HEK293 (cell line): Measurements from ENCODE around the gene TAMALIN.

Source experiments
- CTCF ChIA-PET: fragments of 350-600 bp; formaldehyde crosslinking; extraction: SDS; loops from one replicate; lab custom pipeline; 2021; ENCODE audit warnings: antibody characterized with exemption; lab: Yijun Ruan, JAX
- POLR2A ChIA-PET: fragments of 300-600 bp; formaldehyde crosslinking; extraction: SDS; loops from one replicate; lab custom pipeline; 2020; ENCODE audit warnings: antibody characterized with exemption, inconsistent platforms; lab: Yijun Ruan, JAX
- H3K27ac ChIP-seq: fragments of 200-500 bp; sonication (Bioruptor generic); 2 replicates; pipeline ENCODE4 v1.5.1; 2014; ENCODE audit warnings: low read depth, low read length, control low read depth, inconsistent platforms; ENCODE audit errors: extremely low read depth
- H3K36me3 ChIP-seq, 2 experiments: fragments of 200-500 bp in 1 of 2; sonication (Bioruptor generic) in 1 of 2; 1 replicate in 1 of 2; 2 replicates in 1 of 2; pipeline ENCODE4 v1.5.1; 2014 to 2017; ENCODE audit warnings: inconsistent platforms in 2 of 2, low read length in 2 of 2; ENCODE audit not compliant: control insufficient read depth in 2 of 2, insufficient read depth in 1 of 2
- H3K4me1 ChIP-seq: fragments of 200-500 bp; sonication (Bioruptor generic); 2 replicates; pipeline ENCODE4 v1.5.1; 2014; ENCODE audit warnings: mild to moderate bottlenecking, low read length, inconsistent platforms; ENCODE audit not compliant: control insufficient read depth, insufficient read depth
- H3K4me3 ChIP-seq: 2 replicates; pipeline ENCODE4 v1.5.1; 2011; ENCODE audit warnings: low read depth, mild to moderate bottlenecking, control low read depth, low read length, moderate library complexity
- H3K9me3 ChIP-seq: fragments of 200-500 bp; sonication (Bioruptor generic); 2 replicates; pipeline ENCODE4 v1.5.1; 2014; ENCODE audit warnings: low read depth, low read length, inconsistent platforms; ENCODE audit not compliant: control insufficient read depth, insufficient read depth
- CTCF ChIP-seq: fragments of 450-650 bp; formaldehyde crosslinking; IDR thresholded peaks from 2 replicates; pipeline ENCODE4 v1.5.1; 2016; ENCODE audit warnings: missing biosample characterization, missing genetic modification characterization
- FEZF1 ChIP-seq: fragments of 450-650 bp; formaldehyde crosslinking; IDR thresholded peaks from 2 replicates; pipeline ENCODE4 v1.5.1; 2016; ENCODE audit warnings: missing biosample characterization, missing genetic modification characterization
- MZF1 ChIP-seq: fragments of 450-650 bp; formaldehyde crosslinking; IDR thresholded peaks from 2 replicates; pipeline ENCODE4 v1.5.1; 2017; ENCODE audit warnings: missing biosample characterization, missing genetic modification characterization, borderline replicate concordance
- OVOL3 ChIP-seq: fragments of 450-650 bp; formaldehyde crosslinking; IDR thresholded peaks from 2 replicates; pipeline ENCODE4 v1.5.1; 2016; ENCODE audit warnings: missing biosample characterization, missing genetic modification characterization
- REST ChIP-seq: fragments of 450-650 bp; formaldehyde crosslinking; IDR thresholded peaks from 2 replicates; pipeline ENCODE4 v1.5.1; 2016; ENCODE audit warnings: missing biosample characterization, missing genetic modification characterization
- SALL2 ChIP-seq: fragments of 450-650 bp; formaldehyde crosslinking; IDR thresholded peaks from 2 replicates; pipeline ENCODE4 v1.5.0; 2017; ENCODE audit warnings: missing biosample characterization, mild to moderate bottlenecking, missing genetic modification characterization, borderline replicate concordance
- SCRT1 ChIP-seq: fragments of 450-650 bp; formaldehyde crosslinking; IDR thresholded peaks from 2 replicates; pipeline ENCODE4 v1.5.1; 2016; ENCODE audit warnings: missing biosample characterization, missing genetic modification characterization, borderline replicate concordance
- ZIC2 ChIP-seq: fragments of 450-650 bp; formaldehyde crosslinking; IDR thresholded peaks from 2 replicates; pipeline ENCODE4 v1.5.1; 2016; ENCODE audit warnings: missing biosample characterization, missing genetic modification characterization
- ZNF2 ChIP-seq: fragments of 450-650 bp; formaldehyde crosslinking; IDR thresholded peaks from 2 replicates; pipeline ENCODE4 v1.5.1; 2016; ENCODE audit warnings: missing biosample characterization, missing genetic modification characterization
- ZNF248 ChIP-seq: fragments of 450-650 bp; formaldehyde crosslinking; IDR thresholded peaks from 2 replicates; pipeline ENCODE4 v1.5.1; 2017; ENCODE audit warnings: missing biosample characterization, missing genetic modification characterization
- ZNF26 ChIP-seq: fragments of 450-650 bp; formaldehyde crosslinking; IDR thresholded peaks from 2 replicates; pipeline ENCODE4 v1.5.1; 2016; ENCODE audit warnings: missing biosample characterization, missing genetic modification characterization
- ZNF341 ChIP-seq: fragments of 450-650 bp; formaldehyde crosslinking; IDR thresholded peaks from 2 replicates; pipeline ENCODE4; 2016; ENCODE audit warnings: low read depth, missing biosample characterization, missing genetic modification characterization
- ZNF548 ChIP-seq: fragments of 450-650 bp; formaldehyde crosslinking; IDR thresholded peaks from 2 replicates; pipeline ENCODE4 v1.5.1; 2016; ENCODE audit warnings: missing biosample characterization, missing genetic modification characterization
- ZNF560 ChIP-seq: fragments of 450-650 bp; formaldehyde crosslinking; IDR thresholded peaks from 2 replicates; pipeline ENCODE4 v1.5.1; 2017; ENCODE audit warnings: missing biosample characterization, missing genetic modification characterization, borderline replicate concordance
- ZNF623 ChIP-seq: fragments of 450-650 bp; formaldehyde crosslinking; IDR thresholded peaks from 2 replicates; pipeline ENCODE4 v1.5.1; 2016; ENCODE audit warnings: missing biosample characterization, missing genetic modification characterization
- ZNF777 ChIP-seq: fragments of 450-650 bp; formaldehyde crosslinking; IDR thresholded peaks from 2 replicates; pipeline ENCODE4 v1.5.1; 2017; ENCODE audit warnings: missing biosample characterization, missing genetic modification characterization, borderline replicate concordance
- ZSCAN18 ChIP-seq: fragments of 450-650 bp; formaldehyde crosslinking; IDR thresholded peaks from 2 replicates; pipeline ENCODE4 v1.5.1; 2016; ENCODE audit warnings: missing biosample characterization, missing genetic modification characterization
- ZSCAN23 ChIP-seq: fragments of 450-650 bp; formaldehyde crosslinking; IDR thresholded peaks from 2 replicates; pipeline ENCODE4 v1.5.1; 2016; ENCODE audit warnings: missing biosample characterization, missing genetic modification characterization
- ZSCAN5A ChIP-seq: fragments of 450-650 bp; formaldehyde crosslinking; IDR thresholded peaks from 2 replicates; pipeline ENCODE4 v1.5.1; 2016; ENCODE audit warnings: missing biosample characterization, missing genetic modification characterization
- ZXDB ChIP-seq: fragments of 450-650 bp; formaldehyde crosslinking; IDR thresholded peaks from 2 replicates; pipeline ENCODE4 v1.5.1; 2016; ENCODE audit warnings: missing biosample characterization, missing genetic modification characterization

TAMALIN gene

GRCh38 chr12:51980809-51981127 is 26.0 kb upstream of the TAMALIN start:
- CTCF ChIA-PET = interaction anchor here (0.5 to 21.1 kb wide), 26 partner anchors 9 to 444 kb away, joined by 3 to 349 read pairs (median 5); partner anchors contain the start of gene ACVR1B
- peaks cover 27 to 78% of the 10 kb centered on the region in 2 experiments for H3K36me3 ChIP-seq

GRCh38 chr12:51984657-51985056 is 22.1 kb upstream of the TAMALIN start:
- CTCF ChIA-PET = interaction anchor here (0.5 to 21.1 kb wide), 10 partner anchors 8 to 563 kb away, joined by 3 to 349 read pairs (median 6); no protein-coding TSS in a partner anchor
- Histone ChIP-seq H3K4me3 (no peak overlapping the region), H3K9me3 (no peaks in the 10 kb centered on the region), H3K36me3 (peaks cover 35 to 82% of the 10 kb centered on the region in 2 experiments), H3K4me1 (0 out of 2 replicates have a peak, but pooled peaks cover 3% of the 10 kb centered on the region), H3K27ac (no peak overlapping the region)
- no peak for TF ChIP-seq ZIC2
- no peak for TF ChIP-seq REST
- TF ChIP-seq SALL2 (tag by site-specific recombination) = no peak
- TF ChIP-seq SCRT1 (tag by site-specific recombination) = no peak
- TF ChIP-seq ZNF2 = no peak
- TF ChIP-seq ZNF623 (tag by site-specific recombination) = no peak
- no peak for TF ChIP-seq OVOL3 (tag by site-specific recombination)
- no peak for TF ChIP-seq ZNF26 (tag by site-specific recombination)
- TF ChIP-seq MZF1 (tag by site-specific recombination) = no peak
- TF ChIP-seq FEZF1 (tag by site-specific recombination) = no peak
- no peak for TF ChIP-seq ZSCAN18 (tag by site-specific recombination)
- TF ChIP-seq CTCF (tag by site-specific recombination) = no peak
- TF ChIP-seq ZXDB (tag by site-specific recombination) = no peak
- TF ChIP-seq ZNF777 (tag by site-specific recombination) = no peak
- TF ChIP-seq ZSCAN23 = no peak
- POLR2A ChIA-PET = no interaction called here

More at GRCh38 chr12:51980809-51981127, 26.0 kb upstream of the TAMALIN start:
- Histone ChIP-seq H3K4me1 (no peaks in the 10 kb centered on the region), H3K27ac (no peak overlapping the region), H3K4me3 (no peak overlapping the region), H3K9me3 (no peaks in the 10 kb centered on the region)
- POLR2A ChIA-PET = interaction anchor here (1.4 kb wide), 1 partner anchor 29 kb away, joined by 3 read pairs; no protein-coding TSS in a partner anchor
- TF ChIP-seq ZSCAN5A (tag by site-specific recombination) (no peak), ZNF248 (tag by site-specific recombination) (no peak), ZNF341 (tag by site-specific recombination) (no peak), ZNF548 (tag by site-specific recombination) (no peak), ZNF560 (no peak)
